Right lobe of liver (tissue), 6 donors: ENCODE results near the gene MACROH2A1. TPM values are rescaled to one million over a fixed set of nuclear protein-coding genes. Genes with fewer than 3 reads are reported as not detected.

Source experiments
- ATAC-seq, 4 donors: fragments of 200-7000 bp; cut with Tn5 transposase; one replicate each; pipeline ENCODE4 v1.9.1; 2020; ENCODE audit warnings: mild to moderate bottlenecking in 4 of 4, moderate library complexity in 4 of 4
- DNase-seq, 3 donors: peaks; one replicate each; pipeline ENCODE4 v3.0.0-alpha.2; 2020
- H3K27ac ChIP-seq, 3 donors: fragments of 200-600 bp; one replicate each; pipeline ENCODE4 v1.8.0; 2022
- H3K27me3 ChIP-seq, 2 donors: fragments of 200-600 bp; one replicate each; pipeline ENCODE4 v1.8.0; 2022
- H3K36me3 ChIP-seq, 4 donors: fragments of 200-600 bp; sonication (generic) in 1 of 4; one replicate each; pipeline versions ENCODE4 v1.5.1 to v1.8.0; 2017 to 2022; ENCODE audit warnings: control low read depth in 1 of 4
- H3K4me1 ChIP-seq, 4 donors: fragments of 200-600 bp; sonication (generic) in 1 of 4; one replicate each; pipeline versions ENCODE4 v1.5.1 to v1.8.0; 2017 to 2022; ENCODE audit warnings: control low read depth in 1 of 4
- H3K4me3 ChIP-seq, 3 donors: fragments of 200-600 bp; one replicate each; pipeline ENCODE4 v1.8.0; 2022
- H3K9me3 ChIP-seq, 4 donors: fragments of 200-600 bp; sonication (generic) in 1 of 4; one replicate each; pipeline versions ENCODE4 v1.5.1 to v1.8.0; 2017 to 2022; ENCODE audit warnings: control low read depth in 1 of 4
- POLR2A ChIP-seq: fragments of 450-650 bp; IDR thresholded peaks from one replicate; pipeline ENCODE4 v1.6.1; 2017; ENCODE audit warnings: antibody characterized with exemption, mild to moderate bottlenecking
- WGBS: methylation state at CpG from one replicate; pipeline ENCODE4 v1.1.6; 2018; ENCODE audit warnings: low coverage, low lambda C conversion rate; ENCODE audit not compliant: insufficient coverage; ENCODE audit errors: missing lambda C conversion rate; 5-methylcytosine and 5-hydroxymethylcytosine counted together
- intact Hi-C, 2 donors: fragments of 100-400 bp; cut with DNase I; formaldehyde crosslinking; loops; one replicate each; pipeline versions ENCODE4 v1.11.2 to v1.14.1; 2022
- total RNA-seq, 6 experiments: library from RNA; depleted of rRNA in 2 of 6; stranded (reverse); fragments of >200 nt in 2 of 6; fragmentation: NEBNext Ultra II Directional in 3 of 6; extraction: Animal tissue kit (Norgen Biotek cat#: 25700) in 3 of 6; gene quantifications; one replicate each; pipeline versions ENCODE4 v1.1.0 to v1.2.4, GENCODE V29; 2016 to 2023
- TF ChIP-seq, protein P1 (sequence below), 4 donors: fragments of 200-600 bp in 3 of 4; fragments of 450-650 bp in 1 of 4; IDR thresholded peaks; one replicate each; pipeline versions ENCODE4 v1.5.1 to v1.8.0; 2016 to 2022; ENCODE audit warnings: antibody characterized with exemption in 4 of 4, mild to moderate bottlenecking in 2 of 4
- donor health status: DM: no; HTN: yes; CAD: no.
- donor health status: DM: no; HTN: no; CAD: no.
- donor health status: DM: no; HTN: no; CAD: no.
- donor health status: DM: no; HTN: yes; CAD: no.
- donor health status: DM: no; HTN: yes; CAD: no.

Gene MACROH2A1
- total RNA-seq, 6 experiments from 2014 or later, result 40.0 to 113 (median 51.6) TPM

DNA sequence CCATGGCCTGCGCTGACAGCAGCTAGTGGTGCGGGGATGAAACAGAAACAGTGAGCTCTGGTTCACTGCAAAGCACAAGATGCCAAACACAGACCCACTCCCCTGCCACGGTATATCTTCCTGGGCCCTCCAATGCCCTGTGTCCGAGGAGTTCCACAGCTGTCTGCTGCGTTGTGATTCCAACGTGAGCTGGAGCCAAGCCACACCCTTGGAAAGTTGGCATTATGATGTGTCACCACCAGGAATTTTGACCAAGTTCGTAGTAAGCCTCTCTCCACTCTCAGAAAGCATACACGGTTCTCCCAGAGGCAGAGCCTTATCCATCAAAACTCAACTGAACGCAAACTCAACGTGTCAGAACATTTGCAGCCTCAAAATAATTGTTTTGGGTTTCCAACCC lies 55.6 kb downstream of the MACROH2A1 start:
- DNase-seq (no peak), ATAC-seq (no peak)
- Histone ChIP-seq H3K4me1 (no peaks in the 10 kb centered on the region), H3K27me3 (no peaks in the 10 kb centered on the region), H3K36me3 (peaks cover 0 to 65% (median 19%) of the 10 kb centered on the region in 4 donors), H3K4me3 (no peak overlapping the region), H3K9me3 (no peaks in the 10 kb centered on the region), H3K27ac (no peak overlapping the region)
- TF ChIP-seq, protein P1, sequence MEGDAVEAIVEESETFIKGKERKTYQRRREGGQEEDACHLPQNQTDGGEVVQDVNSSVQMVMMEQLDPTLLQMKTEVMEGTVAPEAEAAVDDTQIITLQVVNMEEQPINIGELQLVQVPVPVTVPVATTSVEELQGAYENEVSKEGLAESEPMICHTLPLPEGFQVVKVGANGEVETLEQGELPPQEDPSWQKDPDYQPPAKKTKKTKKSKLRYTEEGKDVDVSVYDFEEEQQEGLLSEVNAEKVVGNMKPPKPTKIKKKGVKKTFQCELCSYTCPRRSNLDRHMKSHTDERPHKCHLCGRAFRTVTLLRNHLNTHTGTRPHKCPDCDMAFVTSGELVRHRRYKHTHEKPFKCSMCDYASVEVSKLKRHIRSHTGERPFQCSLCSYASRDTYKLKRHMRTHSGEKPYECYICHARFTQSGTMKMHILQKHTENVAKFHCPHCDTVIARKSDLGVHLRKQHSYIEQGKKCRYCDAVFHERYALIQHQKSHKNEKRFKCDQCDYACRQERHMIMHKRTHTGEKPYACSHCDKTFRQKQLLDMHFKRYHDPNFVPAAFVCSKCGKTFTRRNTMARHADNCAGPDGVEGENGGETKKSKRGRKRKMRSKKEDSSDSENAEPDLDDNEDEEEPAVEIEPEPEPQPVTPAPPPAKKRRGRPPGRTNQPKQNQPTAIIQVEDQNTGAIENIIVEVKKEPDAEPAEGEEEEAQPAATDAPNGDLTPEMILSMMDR (IDR thresholded peaks at IDR 0.05), result no peak
- no peak for TF ChIP-seq POLR2A
- intact Hi-C loops, result no loop called here
- WGBS, result 96% methylated on average over 4 of the region's 10 CpGs

DNA sequence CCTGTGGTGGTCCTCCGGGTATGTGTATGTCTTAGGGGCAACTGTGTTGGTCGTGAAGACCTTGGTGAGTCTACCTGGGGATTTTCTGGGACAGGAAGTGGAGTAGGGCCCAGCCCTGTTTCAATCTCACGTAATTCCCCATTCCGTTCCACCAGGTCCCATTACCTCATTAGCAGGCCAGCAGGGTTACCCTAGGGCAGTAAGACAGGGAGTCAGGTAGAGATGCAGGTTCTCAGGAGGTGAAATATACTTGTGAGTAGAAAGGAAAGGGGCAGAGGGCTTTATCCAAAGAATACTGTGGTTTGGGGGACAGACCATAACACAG lies 56.5 kb downstream of the MACROH2A1 start:
- intact Hi-C loops, result no loop called here
- Histone ChIP-seq H3K27ac (no peak overlapping the region), H3K27me3 (no peaks in the 10 kb centered on the region), H3K4me1 (no peaks in the 10 kb centered on the region), H3K4me3 (no peak overlapping the region), H3K36me3 (peaks cover 0 to 73% (median 20%) of the 10 kb centered on the region in 4 donors), H3K9me3 (no peaks in the 10 kb centered on the region)
- DNase-seq (no peak), ATAC-seq (no peak)
- no peak for TF ChIP-seq POLR2A
- TF ChIP-seq, protein P1 (IDR thresholded peaks at IDR 0.05), result no peak
- WGBS, result 100% methylated on average over 2 of the region's 4 CpGs

DNA sequence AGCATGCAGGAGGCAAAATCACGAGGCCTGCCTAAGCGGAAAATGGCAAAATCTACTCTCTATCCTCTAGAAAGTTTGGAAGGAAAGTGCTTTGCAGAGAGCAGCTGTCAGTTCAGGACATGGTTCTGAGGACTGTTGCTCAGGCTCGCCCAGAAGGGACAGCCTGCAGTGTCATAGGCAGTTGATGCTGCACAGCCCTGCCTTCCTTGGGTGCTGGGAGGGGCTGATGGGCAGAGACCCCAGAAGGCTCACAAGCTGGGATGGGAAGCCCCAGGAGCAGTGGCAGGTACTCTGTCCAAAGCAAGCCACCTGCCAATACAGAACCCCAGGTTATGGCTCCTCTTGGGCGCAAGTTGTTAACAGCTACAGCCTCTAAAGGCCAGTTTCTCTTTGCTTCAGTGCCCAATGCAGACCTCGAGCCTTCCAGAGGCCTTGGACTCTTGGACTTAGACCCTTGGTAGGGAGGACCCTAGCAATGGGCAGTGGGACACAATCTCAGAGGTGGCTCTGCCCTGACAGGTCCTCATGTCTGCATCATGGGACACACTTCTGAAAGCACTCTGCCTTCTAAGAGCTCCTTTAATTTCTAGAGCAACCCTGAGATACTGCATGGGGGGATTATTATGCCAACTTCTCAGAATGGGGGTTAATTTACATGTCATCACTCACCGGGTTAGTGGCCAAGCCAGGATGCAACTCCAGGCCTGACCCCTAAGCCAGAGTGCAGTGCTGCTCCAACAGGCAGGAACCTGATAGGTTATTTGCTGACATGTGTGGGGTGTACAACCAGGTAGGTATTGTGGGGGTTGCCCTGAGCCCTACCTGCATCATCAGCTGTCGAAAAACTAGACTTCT lies 57.1 kb downstream of the MACROH2A1 start:
- H3K4me1 ChIP-seq, result no peaks in the 10 kb centered on the region
- DNase-seq (no peak), ATAC-seq (no peak)
- TF ChIP-seq, protein P1 (IDR thresholded peaks at IDR 0.05), result no peak
- no peak for TF ChIP-seq POLR2A
- WGBS, result 100% methylated on average over 1 of the region's 7 CpGs
- no peaks in the 10 kb centered on the region for H3K9me3 ChIP-seq
- peaks cover 0 to 73% (median 21%) of the 10 kb centered on the region in 4 donors for H3K36me3 ChIP-seq
- H3K27me3 ChIP-seq, result no peaks in the 10 kb centered on the region
- intact Hi-C loops, result no loop called here
- H3K27ac ChIP-seq, result no peak overlapping the region
- no peak overlapping the region for H3K4me3 ChIP-seq

DNA sequence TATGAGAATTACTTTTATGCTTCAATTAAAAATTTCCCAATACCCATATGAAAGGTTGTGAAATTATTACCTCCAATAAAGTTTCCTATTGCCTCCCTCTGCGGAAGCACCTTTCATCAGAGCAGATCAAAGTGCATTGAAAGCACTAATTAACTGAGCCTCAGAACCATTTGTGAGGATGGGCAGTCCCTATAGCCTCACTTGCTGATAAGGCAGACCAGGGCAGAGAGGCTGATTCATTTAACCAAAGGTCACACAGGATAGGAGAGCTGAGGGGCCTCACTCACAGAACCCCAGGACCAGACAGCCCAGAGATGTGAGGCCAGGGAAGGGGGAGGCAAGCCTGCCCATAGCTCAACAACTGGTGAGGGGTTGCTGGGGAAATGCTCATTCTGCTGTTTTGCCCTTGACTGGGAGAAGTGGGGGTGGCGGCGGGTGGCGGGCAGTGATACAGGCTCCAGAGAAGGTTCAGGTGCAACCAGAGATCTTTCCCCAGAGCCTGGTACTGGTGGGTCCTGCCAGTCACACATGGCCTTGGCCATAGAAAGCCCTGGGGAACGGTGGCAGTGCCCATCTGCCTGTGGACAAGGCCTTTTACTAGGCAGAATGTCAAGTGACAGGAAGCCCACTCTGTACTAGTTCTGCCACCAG lies 57.9 kb downstream of the MACROH2A1 start:
- ATAC-seq (no peak), DNase-seq (no peak)
- TF ChIP-seq, protein P1 (IDR thresholded peaks at IDR 0.05), result no peak
- no peak for TF ChIP-seq POLR2A
- H3K27me3 ChIP-seq, result no peaks in the 10 kb centered on the region
- no peak overlapping the region for H3K4me3 ChIP-seq
- 73% methylated on average over 1 of the region's 5 CpGs for WGBS
- intact Hi-C loops, result no loop called here
- no peaks in the 10 kb centered on the region for H3K9me3 ChIP-seq
- H3K36me3 ChIP-seq, result peaks cover 0 to 73% (median 22%) of the 10 kb centered on the region in 4 donors
- H3K4me1 ChIP-seq, result no peaks in the 10 kb centered on the region
- no peak overlapping the region for H3K27ac ChIP-seq
